C1 segment of cervical spinal cord (tissue), 14 donors: ENCODE results near the gene KRT33B.
"Not testable (repeated sequence)": the region's sequence is repeated elsewhere in the genome, so short reads cannot be mapped to it uniquely, and the experiment has no call there.

Experiments used
- DNase-seq, 14 donors: peaks; one replicate each; lab custom pipeline; 2025; lab: John Stamatoyannopoulos, UW

KRT33B gene

GRCh38 chr17:41347869-41348760 lies 21.5 kb downstream of the KRT33B start:
- DNase-seq, result no peak

GRCh38 chr17:41346421-41346820 lies 23.2 kb downstream of the KRT33B start:
- DNase-seq, result not testable (repeated sequence)

GRCh38 chr17:41345992-41346391 lies 23.6 kb downstream of the KRT33B start:
- no peak for DNase-seq

- no peak for DNase-seq
Measured at GRCh38 chr17:41343029-41343428, 26.6 kb downstream of the KRT33B start.

- DNase-seq, result no peak
Measured at GRCh38 chr17:41340934-41341861, 28.4 kb downstream of the KRT33B start.

GRCh38 chr17:41340494-41340893 lies 29.1 kb downstream of the KRT33B start:
- no peak for DNase-seq

GRCh38 chr17:41339571-41340172 lies 29.9 kb downstream of the KRT33B start:
- DNase-seq, result no peak

GRCh38 chr17:41338961-41339485 lies 30.6 kb downstream of the KRT33B start:
- DNase-seq, result no peak

- no peak for DNase-seq
Measured at GRCh38 chr17:41335747-41336146, 33.9 kb downstream of the KRT33B start.

GRCh38 chr17:41334385-41335305 lies 35.0 kb downstream of the KRT33B start:
- DNase-seq, result no peak

GRCh38 chr17:41333836-41334235 lies 35.8 kb downstream of the KRT33B start:
- no peak for DNase-seq

GRCh38 chr17:41333098-41333497 lies 36.5 kb downstream of the KRT33B start:
- DNase-seq, result no peak

GRCh38 chr17:41332239-41332638 lies 37.4 kb downstream of the KRT33B start:
- no peak for DNase-seq

GRCh38 chr17:41331606-41332005 lies 38.0 kb downstream of the KRT33B start:
- no peak for DNase-seq

- DNase-seq, result peak in 4 of 14 donors; percentile 2 to 17 (median 6)
Measured at GRCh38 chr17:41329279-41329948, 40.2 kb downstream of the KRT33B start.

- no peak for DNase-seq
Measured at GRCh38 chr17:41328207-41328606, 41.4 kb downstream of the KRT33B start.

GRCh38 chr17:41327411-41328120 lies 42.0 kb downstream of the KRT33B start:
- no peak for DNase-seq

- no peak for DNase-seq
Measured at GRCh38 chr17:41326173-41327145, 43.2 kb downstream of the KRT33B start.
